Esophagus squamous epithelium (tissue), 4 donors: ENCODE data around the gene IFT43.

Experiments used
- POLR2A ChIP-seq, 4 donors: fragments of 450-650 bp; IDR thresholded peaks; one replicate each; pipeline ENCODE4 v1.6.1; 2017; ENCODE audit warnings: antibody characterized with exemption in 4 of 4, mild to moderate bottlenecking in 4 of 4, moderate library complexity in 3 of 4
- TF ChIP-seq, protein P1 (sequence below), 6 experiments: fragments of 450-650 bp in 4 of 6; fragments of 200-600 bp in 2 of 6; sonication (generic) in 2 of 6; IDR thresholded peaks; one replicate each; pipeline ENCODE4 v1.5.1; 2016 to 2019; ENCODE audit warnings: antibody characterized with exemption in 6 of 6, mild to moderate bottlenecking in 4 of 6, moderate library complexity in 4 of 6

DNA sequence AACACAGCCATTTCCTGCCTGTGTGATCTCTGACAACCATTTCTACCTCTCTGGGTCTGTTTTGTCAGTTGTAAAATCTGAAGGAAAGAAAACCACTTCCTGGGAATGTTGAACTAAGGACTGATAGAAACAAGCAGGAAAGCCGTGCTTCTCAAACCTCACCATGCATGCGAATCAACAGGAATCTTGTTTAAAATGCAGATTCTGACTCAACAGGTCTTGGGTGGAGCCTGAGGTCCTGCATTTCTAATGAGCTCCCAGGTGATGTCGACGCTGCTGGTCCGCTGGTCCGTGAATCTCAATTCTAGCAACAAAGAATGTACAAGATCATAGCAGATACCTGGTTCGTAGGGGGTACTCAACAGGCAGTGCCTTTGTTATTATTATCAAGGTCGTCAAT, 128.1 kb downstream of the IFT43 start:
- TF ChIP-seq, protein P1, sequence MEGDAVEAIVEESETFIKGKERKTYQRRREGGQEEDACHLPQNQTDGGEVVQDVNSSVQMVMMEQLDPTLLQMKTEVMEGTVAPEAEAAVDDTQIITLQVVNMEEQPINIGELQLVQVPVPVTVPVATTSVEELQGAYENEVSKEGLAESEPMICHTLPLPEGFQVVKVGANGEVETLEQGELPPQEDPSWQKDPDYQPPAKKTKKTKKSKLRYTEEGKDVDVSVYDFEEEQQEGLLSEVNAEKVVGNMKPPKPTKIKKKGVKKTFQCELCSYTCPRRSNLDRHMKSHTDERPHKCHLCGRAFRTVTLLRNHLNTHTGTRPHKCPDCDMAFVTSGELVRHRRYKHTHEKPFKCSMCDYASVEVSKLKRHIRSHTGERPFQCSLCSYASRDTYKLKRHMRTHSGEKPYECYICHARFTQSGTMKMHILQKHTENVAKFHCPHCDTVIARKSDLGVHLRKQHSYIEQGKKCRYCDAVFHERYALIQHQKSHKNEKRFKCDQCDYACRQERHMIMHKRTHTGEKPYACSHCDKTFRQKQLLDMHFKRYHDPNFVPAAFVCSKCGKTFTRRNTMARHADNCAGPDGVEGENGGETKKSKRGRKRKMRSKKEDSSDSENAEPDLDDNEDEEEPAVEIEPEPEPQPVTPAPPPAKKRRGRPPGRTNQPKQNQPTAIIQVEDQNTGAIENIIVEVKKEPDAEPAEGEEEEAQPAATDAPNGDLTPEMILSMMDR (IDR thresholded peaks at IDR 0.05) = no peak
- no peak for TF ChIP-seq POLR2A (IDR thresholded peaks at IDR 0.05)
